HepG2 (cell line): ENCODE data around the gene P4HB. TPM values are rescaled to one million over a fixed set of nuclear protein-coding genes. Genes with fewer than 3 reads are reported as not detected.

Experiments
- ATAC-seq: fragments of 200-7000 bp; cut with Tn5 transposase; 3 replicates; pipeline ENCODE4 v1.9.1; 2020; ENCODE audit warnings: mild to moderate bottlenecking, moderate library complexity
- BruUV-seq: library from RNA; stranded (reverse); fragments of 400-500 nt; replicated peaks from 2 replicates; lab custom pipeline; 2021; lab: Mats Ljungman, UMichigan
- CTCF ChIA-PET: fragments of 300-600 bp; formaldehyde crosslinking; extraction: SDS; loops from one replicate; lab custom pipeline; 2021; ENCODE audit warnings: low total read pairs, inconsistent platforms, low intra/inter-chr PET ratio; lab: Yijun Ruan, JAX
- POLR2A ChIA-PET: fragments of 350-600 bp; sonication (Branson Sonifier 250); formaldehyde crosslinking; loops from one replicate; lab custom pipeline; 2020; ENCODE audit warnings: antibody characterized with exemption, inconsistent platforms; lab: Yijun Ruan, JAX
- DNase-seq: peaks from one replicate; pipeline ENCODE4 v3.0.0-alpha.2; 2015; ENCODE audit warnings: low spot score
- FAIRE-seq: peaks from 3 replicates; lab custom pipeline; 2011; peaks lifted over from hg19 to GRCh38; lab: Jason Lieb, UNC
- H2AFZ ChIP-seq: one replicate; pipeline ENCODE4 v1.6.1; 2011; ENCODE audit warnings: low read length, inconsistent platforms
- H3K27ac ChIP-seq: fragments of 300-600 bp; 3 replicates; pipeline ENCODE4 v1.8.0; 2011; ENCODE audit warnings: mixed run types, mild to moderate bottlenecking, mixed read lengths, low read length, inconsistent platforms; ENCODE audit not compliant: insufficient read depth; ENCODE audit errors: extremely low read length
- H3K27me3 ChIP-seq, 2 experiments: fragments of 200-600 bp in 1 of 2; 2 replicates in 1 of 2; 3 replicates in 1 of 2; pipeline versions ENCODE4 v1.6.0 to v1.8.0; 2011; ENCODE audit warnings: low read length in 2 of 2, mild to moderate bottlenecking in 2 of 2, moderate library complexity in 2 of 2, inconsistent platforms in 1 of 2; ENCODE audit not compliant: insufficient read depth in 2 of 2, control insufficient read depth in 1 of 2
- H3K36me3 ChIP-seq, 2 experiments: fragments of 200-600 bp in 1 of 2; replicated peaks in 1 of 2; 2 replicates in 1 of 2; 3 replicates in 1 of 2; pipeline versions ENCODE4 v1.5.1 to v1.8.0; 2011; ENCODE audit warnings: low read length in 2 of 2, inconsistent platforms in 1 of 2; ENCODE audit not compliant: insufficient read depth in 2 of 2, control insufficient read depth in 1 of 2
- H3K4me1 ChIP-seq: 2 replicates; pipeline ENCODE4 v1.5.1; 2012; ENCODE audit warnings: low read length, inconsistent platforms; ENCODE audit not compliant: insufficient read depth
- H3K4me2 ChIP-seq: 2 replicates; pipeline ENCODE4 v1.6.0; 2011; ENCODE audit warnings: low read depth, low read length, inconsistent platforms
- H3K4me3 ChIP-seq, 3 experiments: fragments of 200-600 bp in 1 of 3; sonication (generic), shearing (Covaris generic) in 1 of 3; replicated peaks in 1 of 3; 2 replicates each; pipeline ENCODE4 v1.5.1; 2011 to 2016; ENCODE audit warnings: low read length in 3 of 3, inconsistent platforms in 2 of 3, low read depth in 2 of 3, mild to moderate bottlenecking in 2 of 3, control low read depth in 1 of 3, mixed read lengths in 1 of 3; ENCODE audit not compliant: insufficient read depth in 1 of 3
- H3K79me2 ChIP-seq: one replicate; pipeline ENCODE4 v1.6.1; 2011; ENCODE audit warnings: low read length, inconsistent platforms; ENCODE audit not compliant: insufficient read depth
- H3K9ac ChIP-seq: 2 replicates; pipeline ENCODE4 v1.6.0; 2011; ENCODE audit warnings: mild to moderate bottlenecking, low read depth, low read length, inconsistent platforms; ENCODE audit not compliant: insufficient read depth
- H3K9me3 ChIP-seq: 2 replicates; pipeline ENCODE4 v1.5.1; 2012; ENCODE audit warnings: mild to moderate bottlenecking, low read length
- H4K20me1 ChIP-seq: 2 replicates; pipeline ENCODE4 v1.6.0; 2011; ENCODE audit warnings: inconsistent platforms, mild to moderate bottlenecking, low read length, moderate library complexity; ENCODE audit not compliant: insufficient read depth
- AGO2 ChIP-seq: fragments of 200-400 bp; formaldehyde crosslinking; optimal IDR thresholded peaks from 2 replicates; pipeline ENCODE3; 2017; ENCODE audit warnings: mild to moderate bottlenecking, low read depth, low read length, moderate library complexity
- AKAP8 ChIP-seq: sonication (generic); formaldehyde crosslinking; IDR thresholded peaks from 2 replicates; pipeline ENCODE4 v1.5.1; 2020; ENCODE audit warnings: mild to moderate bottlenecking, missing genetic modification reagents
- CAMTA2 ChIP-seq: sonication (generic); formaldehyde crosslinking; IDR thresholded peaks from 2 replicates; pipeline ENCODE4 v1.4.0; 2020; ENCODE audit warnings: mild to moderate bottlenecking, missing genetic modification reagents, borderline replicate concordance
- CEBPG ChIP-seq: IDR thresholded peaks from 2 replicates; pipeline ENCODE4 v1.6.1; 2016
- CENPBD1 ChIP-seq: sonication (generic); formaldehyde crosslinking; IDR thresholded peaks from 2 replicates; pipeline ENCODE4 v1.8.0; 2022; ENCODE audit warnings: missing genetic modification reagents, low read depth, mild to moderate bottlenecking, borderline replicate concordance
- FOXP1 ChIP-seq, 2 experiments: fragments of 450-650 bp in 1 of 2; IDR thresholded peaks; 2 replicates each; pipeline ENCODE4 v1.6.1; 2017 to 2018; ENCODE audit warnings: antibody characterized with exemption in 1 of 2
- FOXP4 ChIP-seq: sonication (generic); formaldehyde crosslinking; IDR thresholded peaks from 2 replicates; pipeline ENCODE4 v1.4.0; 2020; ENCODE audit warnings: missing genetic modification reagents
- GABPB1 ChIP-seq: IDR thresholded peaks from 2 replicates; pipeline ENCODE4 v1.6.1; 2016; ENCODE audit warnings: mild to moderate bottlenecking, missing genetic modification reagents, moderate library complexity, missing compliant biosample characterization
- HNRNPL ChIP-seq: fragments of 200-400 bp; formaldehyde crosslinking; IDR thresholded peaks from 2 replicates; pipeline ENCODE4 v1.6.1; 2017; ENCODE audit warnings: mild to moderate bottlenecking, low read depth, low read length
- HOXA3 ChIP-seq: sonication (generic); formaldehyde crosslinking; IDR thresholded peaks from 2 replicates; pipeline ENCODE4 v1.5.0; 2020; ENCODE audit warnings: missing genetic modification reagents
- RARG ChIP-seq: sonication (generic); formaldehyde crosslinking; IDR thresholded peaks from 2 replicates; pipeline ENCODE4 v1.4.0; 2020; ENCODE audit warnings: low read depth, mild to moderate bottlenecking, missing genetic modification reagents
- RBFOX2 ChIP-seq: fragments of 200-400 bp; formaldehyde crosslinking; IDR thresholded peaks from 2 replicates; pipeline ENCODE4 v1.6.1; 2017; ENCODE audit warnings: low read depth, mild to moderate bottlenecking, low read length
- TMF1 ChIP-seq: sonication (generic); formaldehyde crosslinking; IDR thresholded peaks from 2 replicates; pipeline ENCODE4 v1.8.1; 2022; ENCODE audit warnings: low read depth, missing genetic modification reagents
- WGBS: methylation state at CpG from one replicate; pipeline ENCODE4 v1.1.6; 2017; ENCODE audit warnings: low lambda C conversion rate; 5-methylcytosine and 5-hydroxymethylcytosine counted together
- in situ Hi-C: cut with HindIII; loops from 2 replicates; pipeline ENCODE4 v1.10.0; 2017; ENCODE audit warnings: low pct_unique_long_range_greater_than_20kb; ENCODE audit not compliant: extremely low pct_ligation_motif_present
- intact Hi-C: fragments of 100-400 bp; cut with micrococcal nuclease; formaldehyde crosslinking; loops from one replicate; pipeline ENCODE4 v1.10.0; 2022; ENCODE audit not compliant: unreplicated experiment
- polyA plus RNA-seq, 8 experiments: library from polyadenylated mRNA; depleted of rRNA in 3 of 8; stranded (reverse) in 7 of 8; unstranded in 1 of 8; fragments of >200 nt; fragmentation: Illumina TruSeq in 4 of 8; extraction: Trizol in 4 of 8; gene quantifications; 2 replicates each; pipeline versions ENCODE4 v1.2.1 to v1.2.3, GENCODE V29; 2011 to 2016; ENCODE audit warnings: low read depth in 4 of 8, missing spikeins in 1 of 8, mixed read lengths in 1 of 8; ENCODE audit not compliant: insufficient read depth in 1 of 8
- total RNA-seq, 5 experiments: library from RNA; depleted of rRNA; stranded (reverse); fragments of >200 nt; fragmentation: Illumina TruSeq; extraction: Trizol; gene quantifications; 2 replicates each; pipeline ENCODE4 v1.2.3, GENCODE V29; 2016; ENCODE audit warnings: low read depth in 1 of 5
- TF ChIP-seq, protein P1 (sequence below): sonication (generic); formaldehyde crosslinking; IDR thresholded peaks from 2 replicates; pipeline ENCODE4 v1.4.0; 2020; ENCODE audit warnings: missing genetic modification reagents

P4HB gene
- total and polyA plus RNA-seq, 2 of the 13 experiments (the other 11 are each of a cell fraction or from before 2014, with no cell fraction given), result 185 to 782 TPM

- TF ChIP-seq, protein P1, sequence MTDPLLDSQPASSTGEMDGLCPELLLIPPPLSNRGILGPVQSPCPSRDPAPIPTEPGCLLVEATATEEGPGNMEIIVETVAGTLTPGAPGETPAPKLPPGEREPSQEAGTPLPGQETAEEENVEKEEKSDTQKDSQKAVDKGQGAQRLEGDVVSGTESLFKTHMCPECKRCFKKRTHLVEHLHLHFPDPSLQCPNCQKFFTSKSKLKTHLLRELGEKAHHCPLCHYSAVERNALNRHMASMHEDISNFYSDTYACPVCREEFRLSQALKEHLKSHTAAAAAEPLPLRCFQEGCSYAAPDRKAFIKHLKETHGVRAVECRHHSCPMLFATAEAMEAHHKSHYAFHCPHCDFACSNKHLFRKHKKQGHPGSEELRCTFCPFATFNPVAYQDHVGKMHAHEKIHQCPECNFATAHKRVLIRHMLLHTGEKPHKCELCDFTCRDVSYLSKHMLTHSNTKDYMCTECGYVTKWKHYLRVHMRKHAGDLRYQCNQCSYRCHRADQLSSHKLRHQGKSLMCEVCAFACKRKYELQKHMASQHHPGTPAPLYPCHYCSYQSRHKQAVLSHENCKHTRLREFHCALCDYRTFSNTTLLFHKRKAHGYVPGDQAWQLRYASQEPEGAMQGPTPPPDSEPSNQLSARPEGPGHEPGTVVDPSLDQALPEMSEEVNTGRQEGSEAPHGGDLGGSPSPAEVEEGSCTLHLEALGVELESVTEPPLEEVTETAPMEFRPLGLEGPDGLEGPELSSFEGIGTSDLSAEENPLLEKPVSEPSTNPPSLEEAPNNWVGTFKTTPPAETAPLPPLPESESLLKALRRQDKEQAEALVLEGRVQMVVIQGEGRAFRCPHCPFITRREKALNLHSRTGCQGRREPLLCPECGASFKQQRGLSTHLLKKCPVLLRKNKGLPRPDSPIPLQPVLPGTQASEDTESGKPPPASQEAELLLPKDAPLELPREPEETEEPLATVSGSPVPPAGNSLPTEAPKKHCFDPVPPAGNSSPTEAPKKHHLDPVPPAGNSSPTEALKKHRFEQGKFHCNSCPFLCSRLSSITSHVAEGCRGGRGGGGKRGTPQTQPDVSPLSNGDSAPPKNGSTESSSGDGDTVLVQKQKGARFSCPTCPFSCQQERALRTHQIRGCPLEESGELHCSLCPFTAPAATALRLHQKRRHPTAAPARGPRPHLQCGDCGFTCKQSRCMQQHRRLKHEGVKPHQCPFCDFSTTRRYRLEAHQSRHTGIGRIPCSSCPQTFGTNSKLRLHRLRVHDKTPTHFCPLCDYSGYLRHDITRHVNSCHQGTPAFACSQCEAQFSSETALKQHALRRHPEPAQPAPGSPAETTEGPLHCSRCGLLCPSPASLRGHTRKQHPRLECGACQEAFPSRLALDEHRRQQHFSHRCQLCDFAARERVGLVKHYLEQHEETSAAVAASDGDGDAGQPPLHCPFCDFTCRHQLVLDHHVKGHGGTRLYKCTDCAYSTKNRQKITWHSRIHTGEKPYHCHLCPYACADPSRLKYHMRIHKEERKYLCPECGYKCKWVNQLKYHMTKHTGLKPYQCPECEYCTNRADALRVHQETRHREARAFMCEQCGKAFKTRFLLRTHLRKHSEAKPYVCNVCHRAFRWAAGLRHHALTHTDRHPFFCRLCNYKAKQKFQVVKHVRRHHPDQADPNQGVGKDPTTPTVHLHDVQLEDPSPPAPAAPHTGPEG, result no peak
- TF ChIP-seq HOXA3 (CRISPR knock-in tag) (peak; percentile 31; the same call in 1 of the 2 replicates), CEBPG (CRISPR knock-in tag) (peak; percentile 82; the same call in 1 of the 2 replicates), FOXP1 (IDR thresholded peaks at IDR 0.05) (no peak), FOXP1 (CRISPR knock-in tag; IDR thresholded peaks at IDR 0.05) (no peak), RARG (CRISPR knock-in tag) (no peak)
Observed at GRCh38 chr17:81837641-81838040, 22.7 kb downstream of the P4HB start (continued).

GRCh38 chr17:81834831-81835267 lies 25.5 kb downstream of the P4HB start, which contains the start of gene PPP1R27:
PPP1R27 (minus strand) TSS chr17:81835050; CDS start chr17:81834953, 97 bp downstream.
- ChIA-PET CTCF (no interaction called here), POLR2A (interaction anchor here (2.1 to 8.9 kb wide), 5 partner anchors 8 to 121 kb away, joined by 19 to 40 read pairs (median 27); partner anchors contain the start of gene P4HB)
- no peak within 1 kb of the TSS for H2AFZ ChIP-seq
- TF ChIP-seq GABPB1 (CRISPR knock-in tag), result no peak
- TF ChIP-seq RBFOX2, result peak; percentile 20; the same call in 1 of the 2 replicates
- TF ChIP-seq HNRNPL, result 0 out of 2 replicates have a peak, but pooled peaks have one; percentile 5
- TF ChIP-seq AKAP8 (CRISPR knock-in tag), result 0 out of 2 replicates have a peak, but pooled peaks have one; percentile 16
- TF ChIP-seq AGO2, result peak; percentile 82
- TF ChIP-seq CAMTA2 (CRISPR knock-in tag), result 0 out of 2 replicates have a peak, but pooled peaks have one; percentile 3
- no peak for TF ChIP-seq CENPBD1 (CRISPR knock-in tag)
- TF ChIP-seq TMF1, result 0 out of 2 replicates have a peak, but pooled peaks have one; percentile 28
- TF ChIP-seq FOXP4 (CRISPR knock-in tag), result no peak

More at GRCh38 chr17:81834831-81835267, 25.5 kb downstream of the P4HB start, which contains the start of gene PPP1R27:
- no TSS peak for BruUV-seq
- H3K4me3 ChIP-seq, result peak within 1 kb of the TSS; percentile 50 to 72 (median 62); a peak in 5 of 6 replicates
- in situ Hi-C loops (no loop called here), intact Hi-C loops (no loop called here)
- H3K4me1 ChIP-seq, result peaks cover 69% of the 10 kb centered on the region
- WGBS, result 89% methylated on average over 26 of the region's 26 CpGs
- H3K9ac ChIP-seq, result peak within 1 kb of the TSS; percentile 79
- no peaks in the 10 kb centered on the region for H3K9me3 ChIP-seq
- FAIRE-seq (no peak), DNase-seq (no peak), ATAC-seq (no peak)
- no peaks in the 10 kb centered on the region for H4K20me1 ChIP-seq
- H3K4me2 ChIP-seq, result peak within 1 kb of the TSS; percentile 84
- H3K36me3 ChIP-seq, result no peaks in the 10 kb centered on the region
- no peaks in the 10 kb centered on the region; a peak in 1 of 5 replicates for H3K27me3 ChIP-seq
- peaks cover 16% of the 10 kb centered on the region for H3K79me2 ChIP-seq
- peak within 1 kb of the TSS; percentile 93 for H3K27ac ChIP-seq
